Left ventricle myocardium inferior (tissue), 1 donor: ENCODE data around the gene FOXP4. TPM values are rescaled to one million over a fixed set of nuclear protein-coding genes. Genes with fewer than 3 reads are reported as not detected.
A peak's percentile ranks its signal among the peaks of the same experiment; 100 is the strongest.

Experiments used
- DNase-seq: peaks from one replicate; pipeline ENCODE4 v3.0.0-alpha.2; 2020
- H3K27ac ChIP-seq: fragments of 200-600 bp; replicated peaks from 2 replicates; pipeline ENCODE4 v1.8.0; 2021
- H3K27me3 ChIP-seq: fragments of 200-600 bp; 2 replicates; pipeline ENCODE4 v1.8.0; 2021; ENCODE audit warnings: low read depth
- H3K36me3 ChIP-seq: fragments of 200-600 bp; 2 replicates; pipeline ENCODE4 v1.8.0; 2021
- H3K4me1 ChIP-seq: fragments of 200-600 bp; 2 replicates; pipeline ENCODE4 v1.8.0; 2021
- H3K4me3 ChIP-seq: fragments of 200-600 bp; 2 replicates; pipeline ENCODE4 v1.8.0; 2021; ENCODE audit warnings: mild to moderate bottlenecking, moderate library complexity
- H3K9me3 ChIP-seq: fragments of 200-600 bp; replicated peaks from 2 replicates; pipeline ENCODE4 v1.8.0; 2021
- CTCF ChIP-seq: fragments of 200-600 bp; IDR thresholded peaks from 2 replicates; pipeline ENCODE4 v1.8.0; 2021; ENCODE audit warnings: antibody characterized with exemption, mild to moderate bottlenecking, borderline replicate concordance
- intact Hi-C: fragments of 100-400 bp; cut with micrococcal nuclease; formaldehyde crosslinking; loops from one replicate; pipeline ENCODE4 v1.11.0; 2022
- total RNA-seq: library from RNA; stranded (reverse); fragmentation: NEBNext Ultra II Directional; extraction: Animal tissue kit (Norgen Biotek cat#: 25700); gene quantifications from one replicate; pipeline ENCODE4 v1.2.1, GENCODE V29; 2021
- donor health status: DM: no; HTN: yes; CAD: no; lungs with severe emphysema.

The FOXP4 gene
- total RNA-seq, 1 donor from 2014 or later = 15.0 TPM

DNA sequence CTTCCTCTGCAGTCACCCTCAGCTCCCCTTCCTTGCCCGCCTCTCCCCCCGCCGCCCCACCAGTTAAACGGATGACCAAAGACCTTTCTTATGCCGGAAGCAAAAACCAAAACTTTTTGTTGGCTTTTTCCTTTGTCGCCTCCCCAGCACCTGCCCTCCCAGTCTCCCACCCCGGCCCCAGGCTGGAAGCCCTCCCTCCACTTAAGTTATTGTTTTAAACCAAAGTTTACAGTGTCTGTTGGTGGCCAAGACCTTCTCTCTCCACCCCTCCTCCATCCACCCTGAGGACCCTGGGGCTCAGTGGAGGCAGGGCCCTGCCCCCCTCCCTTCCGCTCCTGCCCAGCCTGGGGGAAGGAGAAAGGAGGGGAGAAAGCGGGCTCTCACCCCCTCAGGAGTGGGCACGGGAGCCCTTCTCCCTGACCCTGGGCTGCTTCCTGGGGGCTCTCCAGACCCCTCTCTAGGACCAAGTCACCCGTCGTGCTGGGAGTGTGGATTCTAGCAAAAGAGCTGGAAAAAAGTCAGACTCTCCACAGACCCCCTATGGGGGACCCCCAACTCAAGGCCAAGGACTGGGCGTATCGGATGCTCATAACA, 53.8 kb downstream of the FOXP4 start:
- TF ChIP-seq CTCF = no peak
- DNase-seq = no peak
- Histone ChIP-seq H3K36me3 (peaks cover 23% of the 10 kb centered on the region), H3K4me1 (peaks cover 9% of the 10 kb centered on the region), H3K27ac (no peak overlapping the region), H3K4me3 (no peak overlapping the region), H3K27me3 (no peaks in the 10 kb centered on the region), H3K9me3 (no peaks in the 10 kb centered on the region)
- intact Hi-C loops = no loop called here

DNA sequence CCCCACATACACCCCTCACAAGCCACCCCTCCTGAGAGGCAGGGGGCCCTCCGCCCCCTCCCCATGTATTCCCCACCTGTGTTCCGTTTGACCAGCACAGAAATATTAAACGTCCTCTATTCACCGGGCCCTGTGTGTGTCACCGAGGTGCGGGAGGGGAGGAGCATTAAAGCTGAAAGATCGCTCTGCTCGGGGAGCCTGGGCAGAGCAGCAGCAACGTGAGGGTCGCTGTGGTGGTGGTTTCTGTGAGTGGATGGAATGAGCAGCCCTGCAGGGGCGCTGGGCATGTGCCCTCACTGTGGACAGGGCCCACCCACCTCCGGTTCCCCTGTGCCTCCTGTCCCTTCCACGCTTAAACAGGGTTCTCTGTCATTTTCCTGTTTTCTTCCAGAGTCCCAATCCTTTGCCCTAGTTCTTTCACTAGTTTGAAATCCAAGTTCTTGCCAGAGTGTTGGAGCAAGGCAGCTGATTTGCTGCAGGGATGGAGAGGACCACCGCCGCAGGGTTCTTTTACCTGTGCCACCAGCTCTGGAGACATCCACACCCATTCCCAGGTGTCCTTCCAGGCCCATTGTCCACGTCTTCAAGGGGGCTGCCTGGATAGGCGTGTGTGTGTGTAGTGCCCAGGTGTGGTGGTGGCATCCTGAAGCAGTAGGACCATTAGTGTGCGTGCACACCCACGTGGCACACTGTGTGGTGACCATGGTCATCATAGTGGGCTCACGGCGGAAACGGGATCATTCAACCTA, 54.5 kb downstream of the FOXP4 start:
- Histone ChIP-seq H3K4me3 (no peak overlapping the region), H3K36me3 (peaks cover 20% of the 10 kb centered on the region), H3K9me3 (no peaks in the 10 kb centered on the region), H3K27ac (no peak overlapping the region), H3K4me1 (peaks cover 9% of the 10 kb centered on the region), H3K27me3 (no peaks in the 10 kb centered on the region)
- intact Hi-C loops = no loop called here
- DNase-seq = no peak
- no peak for TF ChIP-seq CTCF

- Histone ChIP-seq H3K4me1 (peaks cover 9% of the 10 kb centered on the region), H3K27ac (no peak overlapping the region)
- intact Hi-C loops = no loop called here
These were observed 55.0 kb downstream of the FOXP4 start for GRCh38 chr6:41601248-41601549.

GRCh38 chr6:41602422-41602743, 56.2 kb downstream of the FOXP4 start:
- H3K27ac ChIP-seq = no peak overlapping the region
- TF ChIP-seq CTCF = no peak
- no peak for DNase-seq
- peaks cover 3% of the 10 kb centered on the region for H3K36me3 ChIP-seq
- peaks cover 9% of the 10 kb centered on the region for H3K4me1 ChIP-seq
- no peaks in the 10 kb centered on the region for H3K9me3 ChIP-seq
- no peaks in the 10 kb centered on the region for H3K27me3 ChIP-seq
- H3K4me3 ChIP-seq = no peak overlapping the region
- intact Hi-C loops = loop anchor here (2.0 kb wide), 1 partner anchor 80 kb away; no protein-coding TSS in a partner anchor

More at GRCh38 chr6:41601248-41601549, 55.0 kb downstream of the FOXP4 start:
- no peak for DNase-seq
- Histone ChIP-seq H3K4me3 (no peak overlapping the region), H3K9me3 (no peaks in the 10 kb centered on the region), H3K36me3 (peaks cover 15% of the 10 kb centered on the region), H3K27me3 (no peaks in the 10 kb centered on the region)
- no peak for TF ChIP-seq CTCF

DNA sequence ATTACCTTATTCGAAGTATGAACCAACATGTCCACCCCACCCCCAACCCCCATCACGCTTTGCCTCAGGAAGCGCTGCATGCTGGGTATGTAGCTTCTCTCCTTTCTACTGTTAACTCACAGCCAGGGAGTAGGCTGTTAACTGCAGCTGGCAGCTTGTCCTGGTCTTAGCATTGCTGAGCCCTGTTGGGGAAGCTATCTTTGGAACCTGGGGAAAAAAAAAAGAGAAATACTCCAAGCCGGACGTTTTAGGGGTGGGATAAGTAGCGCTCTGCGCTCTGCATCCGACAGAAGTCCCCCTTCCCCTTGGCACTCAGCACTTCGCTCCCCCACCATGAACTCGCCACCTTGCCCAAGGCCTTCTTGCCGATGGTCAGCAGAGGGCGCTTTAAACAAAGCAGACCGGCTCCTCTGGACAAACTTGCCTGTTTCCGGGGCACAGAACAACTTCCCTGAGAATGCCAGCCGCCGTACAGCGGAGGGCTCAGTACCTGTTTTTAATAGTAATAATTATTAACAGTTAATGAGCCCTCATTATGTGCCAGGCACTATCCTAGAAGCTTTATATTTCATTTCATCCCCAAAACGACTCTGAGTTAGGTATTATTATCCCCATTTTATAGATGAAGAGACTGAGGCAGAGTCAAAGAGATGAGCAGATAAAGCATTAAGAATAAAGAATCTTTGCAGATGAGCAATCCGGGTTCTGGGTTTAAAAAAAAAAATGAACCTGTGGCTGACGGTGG, 56.9 kb downstream of the FOXP4 start:
- intact Hi-C loops = loop anchor here (2.0 kb wide), 1 partner anchor 80 kb away; no protein-coding TSS in a partner anchor
- peak; percentile 70 for DNase-seq
- Histone ChIP-seq H3K36me3 (no peaks in the 10 kb centered on the region), H3K4me1 (peaks cover 9% of the 10 kb centered on the region), H3K27ac (no peak overlapping the region), H3K9me3 (no peaks in the 10 kb centered on the region), H3K4me3 (peak overlapping the region; percentile 47), H3K27me3 (no peaks in the 10 kb centered on the region)
- peak; percentile 94 for TF ChIP-seq CTCF
